GM13977 (cell line): Measurements from ENCODE around the gene CLCN1.

Experiments
- DNase-seq: peaks from one replicate; pipeline ENCODE4 v3.0.0; 2012; ENCODE audit warnings: low spot score
- in situ Hi-C: fragments of 300-500 bp; cut with MboI; formaldehyde crosslinking; loops from one replicate; pipeline ENCODE4 v1.12.0; 2022; ENCODE audit warnings: low sequenced_read_pairs, low pct_unique_long_range_greater_than_20kb, mixed read lengths, inconsistent platforms; ENCODE audit not compliant: unreplicated experiment
- TF ChIP-seq, protein P1 (sequence below): IDR thresholded peaks from 2 replicates; pipeline ENCODE4 v1.5.1; 2012; ENCODE audit warnings: mild to moderate bottlenecking, control low read depth; ENCODE audit not compliant: insufficient read depth; ENCODE audit errors: extremely low read depth, missing control alignments

CLCN1 gene

GRCh38 chr7:143300959-143301935 lies 14.7 kb upstream of the CLCN1 start:
- TF ChIP-seq, protein P1, sequence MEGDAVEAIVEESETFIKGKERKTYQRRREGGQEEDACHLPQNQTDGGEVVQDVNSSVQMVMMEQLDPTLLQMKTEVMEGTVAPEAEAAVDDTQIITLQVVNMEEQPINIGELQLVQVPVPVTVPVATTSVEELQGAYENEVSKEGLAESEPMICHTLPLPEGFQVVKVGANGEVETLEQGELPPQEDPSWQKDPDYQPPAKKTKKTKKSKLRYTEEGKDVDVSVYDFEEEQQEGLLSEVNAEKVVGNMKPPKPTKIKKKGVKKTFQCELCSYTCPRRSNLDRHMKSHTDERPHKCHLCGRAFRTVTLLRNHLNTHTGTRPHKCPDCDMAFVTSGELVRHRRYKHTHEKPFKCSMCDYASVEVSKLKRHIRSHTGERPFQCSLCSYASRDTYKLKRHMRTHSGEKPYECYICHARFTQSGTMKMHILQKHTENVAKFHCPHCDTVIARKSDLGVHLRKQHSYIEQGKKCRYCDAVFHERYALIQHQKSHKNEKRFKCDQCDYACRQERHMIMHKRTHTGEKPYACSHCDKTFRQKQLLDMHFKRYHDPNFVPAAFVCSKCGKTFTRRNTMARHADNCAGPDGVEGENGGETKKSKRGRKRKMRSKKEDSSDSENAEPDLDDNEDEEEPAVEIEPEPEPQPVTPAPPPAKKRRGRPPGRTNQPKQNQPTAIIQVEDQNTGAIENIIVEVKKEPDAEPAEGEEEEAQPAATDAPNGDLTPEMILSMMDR, result no peak
- DNase-seq, result no peak
- in situ Hi-C loops, result loop anchor here (10.0 kb wide), 1 partner anchor 46 kb away; no protein-coding TSS in a partner anchor

- TF ChIP-seq, protein P1, result no peak
- in situ Hi-C loops, result loop anchor here (10.0 kb wide), 1 partner anchor 49 kb away; no protein-coding TSS in a partner anchor
- no peak for DNase-seq
Measured at GRCh38 chr7:143303733-143304132, 12.2 kb upstream of the CLCN1 start.

- DNase-seq, result no peak
- in situ Hi-C loops, result loop anchor here (10.0 kb wide), 1 partner anchor 50 kb away; no protein-coding TSS in a partner anchor
Measured at GRCh38 chr7:143304938-143305337, 11.0 kb upstream of the CLCN1 start.

GRCh38 chr7:143305423-143306070 lies 10.4 kb upstream of the CLCN1 start:
- in situ Hi-C loops, result loop anchor here (10.0 kb wide), 1 partner anchor 51 kb away; no protein-coding TSS in a partner anchor
- TF ChIP-seq, protein P1, result peak; percentile 56
- DNase-seq, result peak; percentile 40

More at GRCh38 chr7:143304938-143305337, 11.0 kb upstream of the CLCN1 start:
- TF ChIP-seq, protein P1, result no peak

- DNase-seq, result no peak
- in situ Hi-C loops, result loop anchor here (10.0 kb wide), 1 partner anchor 54 kb away; no protein-coding TSS in a partner anchor
- TF ChIP-seq, protein P1, result no peak
Measured at GRCh38 chr7:143308632-143309031, 7.3 kb upstream of the CLCN1 start.

- in situ Hi-C loops, result no loop called here
- TF ChIP-seq, protein P1, result no peak
Measured at GRCh38 chr7:143314127-143314526, 1.8 kb upstream of the CLCN1 start.

More at GRCh38 chr7:143314127-143314526, 1.8 kb upstream of the CLCN1 start:
- no peak for DNase-seq
